ENCODE data around the gene OXA1L. TPM values are rescaled to one million over a fixed set of nuclear protein-coding genes. Genes with fewer than 3 reads are reported as not detected.

OXA1L gene
- total and polyA plus RNA-seq, 2 experiments from 2014 or later, result 61.7 to 91.7 TPM

GRCh38 chr14:22721213-22721612 lies 45.3 kb upstream of the OXA1L start:
- Mint-ChIP-seq H3K36me3 (ENCODE audit: low read depth) (no peaks in the 10 kb centered on the region), H3K4me1 (no peaks in the 10 kb centered on the region), H3K27me3 (ENCODE audit: insufficient read depth, low read depth, poor library complexity) (peaks cover 1% of the 10 kb centered on the region), H3K9me3 (peaks cover 4% of the 10 kb centered on the region; the same call in 1 of the 3 replicates), H3K27ac (no peak overlapping the region), H3K4me3 (no peak overlapping the region)
- Histone ChIP-seq H3K27me3 (ENCODE audit: insufficient read depth) (no peaks in the 10 kb centered on the region), H3K79me2 (replicated peaks; ENCODE audit: insufficient read depth) (no peaks in the 10 kb centered on the region), H3K9me2 (ENCODE audit: insufficient read depth) (0 out of 2 replicates have a peak, but pooled peaks cover 6% of the 10 kb centered on the region), H3K4me2 (no peak overlapping the region), H3K27ac (ENCODE audit: low read depth) (no peak overlapping the region), H3K4me1 (ENCODE audit: insufficient read depth) (no peaks in the 10 kb centered on the region), H3K4me3 (no peak overlapping the region), H4K20me1 (replicated peaks; ENCODE audit: insufficient read depth) (no peaks in the 10 kb centered on the region), H3K36me3 (ENCODE audit: insufficient read depth) (no peaks in the 10 kb centered on the region), H3F3A (replicated peaks; ENCODE audit: low read depth) (no peaks in the 10 kb centered on the region), H2AFZ (no peak overlapping the region)
- no peak for DNase-seq (ENCODE audit: low spot score)
- TF ChIP-seq JUNB (IDR thresholded peaks at IDR 0.05; ENCODE audit: unreplicated experiment) (no peak), REST (IDR thresholded peaks at IDR 0.05; ENCODE audit: unreplicated experiment) (no peak), EZH2phosphoT487 (IDR thresholded peaks at IDR 0.05; ENCODE audit: unreplicated experiment) (no peak), CTCF (conservative IDR thresholded peaks at IDR 0.05; ENCODE audit: low read depth in 2 of 2) (no peak), EZH2 (IDR thresholded peaks at IDR 0.05; ENCODE audit: low read depth, unreplicated experiment) (no peak), ZNF462 (CRISPR knock-in tag; IDR thresholded peaks at IDR 0.05) (no peak), ZNF331 (CRISPR knock-in tag; IDR thresholded peaks at IDR 0.05; ENCODE audit: low read depth) (no peak), ETS1 (IDR thresholded peaks at IDR 0.05) (no peak), CREB1 (CRISPR knock-in tag; IDR thresholded peaks at IDR 0.05; ENCODE audit: low read depth) (no peak), STAT1 (IDR thresholded peaks at IDR 0.05; ENCODE audit: unreplicated experiment) (no peak), POLR2AphosphoS5 (IDR thresholded peaks at IDR 0.05; ENCODE audit: low read depth) (no peak), NANOG (IDR thresholded peaks at IDR 0.05; ENCODE audit: borderline replicate concordance) (no peak), ZNF114 (CRISPR knock-in tag; IDR thresholded peaks at IDR 0.05) (no peak)
- ATAC-seq, result no peak
